ENCODE measurements around the gene PHGDH. TPM values are rescaled to one million over a fixed set of nuclear protein-coding genes. Genes with fewer than 3 reads are reported as not detected.

The PHGDH gene
- polyA plus RNA-seq, 4 donors = 1.3 to 205 (median 39.2) TPM

- H3K36me3 ChIP-seq (ENCODE audit: control insufficient read depth in 3 of 3, insufficient read depth in 2 of 3, low read depth in 1 of 3, low read length in 3 of 3) = peaks cover 0 to 69% (median 1%) of the 10 kb centered on the region in 3 donors
- no peak overlapping the region for H3K4me3 ChIP-seq (ENCODE audit: low read depth in 1 of 3, low read length in 3 of 3)
- WGBS, 3 donors = 22 to 34% (median 28%) methylated on average over 17 of the region's 17 CpGs
- peaks cover 0 to 24% (median 0%) of the 10 kb centered on the region in 3 donors for H3K4me1 ChIP-seq (ENCODE audit: control insufficient read depth in 3 of 3, insufficient read depth in 2 of 3, low read depth in 1 of 3, low read length in 2 of 3)
- DNase-seq = peak; percentile 85 to 91
- peak overlapping the region in 1 of 3 donors; percentile 48 for H3K27ac ChIP-seq (ENCODE audit: low read depth in 1 of 3, low read length in 2 of 3)
- no peaks in the 10 kb centered on the region for H3K9me3 ChIP-seq (ENCODE audit: control insufficient read depth in 2 of 2, insufficient read depth in 1 of 2, low read depth in 1 of 2, low read length in 1 of 2)
- no peak for FAIRE-seq
- no peaks in the 10 kb centered on the region for H3K27me3 ChIP-seq (ENCODE audit: control insufficient read depth in 3 of 3, insufficient read depth in 3 of 3, low read length in 3 of 3)
Observed at GRCh38 chr1:119743776-119744597, 32.3 kb downstream of the PHGDH start.

GRCh38 chr1:119744598-119744942 lies 32.8 kb downstream of the PHGDH start:
- no peak for DNase-seq
- WGBS, 3 donors = 58 to 90% (median 88%) methylated on average over 1 of the region's 1 CpG
- Histone ChIP-seq H3K4me1 (ENCODE audit: control insufficient read depth in 3 of 3, insufficient read depth in 2 of 3, low read depth in 1 of 3, low read length in 2 of 3) (peaks cover 0 to 24% (median 0%) of the 10 kb centered on the region in 3 donors), H3K27me3 (ENCODE audit: control insufficient read depth in 3 of 3, insufficient read depth in 3 of 3, low read length in 3 of 3) (no peaks in the 10 kb centered on the region), H3K27ac (ENCODE audit: low read depth in 1 of 3, low read length in 2 of 3) (no peak overlapping the region), H3K9me3 (ENCODE audit: control insufficient read depth in 2 of 2, insufficient read depth in 1 of 2, low read depth in 1 of 2, low read length in 1 of 2) (no peaks in the 10 kb centered on the region), H3K36me3 (ENCODE audit: control insufficient read depth in 3 of 3, insufficient read depth in 2 of 3, low read depth in 1 of 3, low read length in 3 of 3) (peaks cover 0 to 67% (median 1%) of the 10 kb centered on the region in 3 donors), H3K4me3 (ENCODE audit: low read depth in 1 of 3, low read length in 3 of 3) (no peak overlapping the region)
- no peak for FAIRE-seq

- WGBS, 3 donors = 57 to 79% (median 78%) methylated on average over 1 of the region's 1 CpG
- Histone ChIP-seq H3K27ac (ENCODE audit: low read depth in 1 of 3, low read length in 2 of 3) (no peak overlapping the region), H3K27me3 (ENCODE audit: control insufficient read depth in 3 of 3, insufficient read depth in 3 of 3, low read length in 3 of 3) (no peaks in the 10 kb centered on the region), H3K4me1 (ENCODE audit: control insufficient read depth in 3 of 3, insufficient read depth in 2 of 3, low read depth in 1 of 3, low read length in 2 of 3) (peaks cover 0 to 24% (median 0%) of the 10 kb centered on the region in 3 donors), H3K36me3 (ENCODE audit: control insufficient read depth in 3 of 3, insufficient read depth in 2 of 3, low read depth in 1 of 3, low read length in 3 of 3) (peaks cover 0 to 63% (median 1%) of the 10 kb centered on the region in 3 donors), H3K9me3 (ENCODE audit: control insufficient read depth in 2 of 2, insufficient read depth in 1 of 2, low read depth in 1 of 2, low read length in 1 of 2) (no peaks in the 10 kb centered on the region), H3K4me3 (ENCODE audit: low read depth in 1 of 3, low read length in 3 of 3) (no peak overlapping the region)
- FAIRE-seq (no peak), DNase-seq (no peak)
Observed at GRCh38 chr1:119745034-119745433, 33.3 kb downstream of the PHGDH start.

GRCh38 chr1:119747451-119747850 lies 35.7 kb downstream of the PHGDH start:
- Histone ChIP-seq H3K4me3 (ENCODE audit: low read depth in 1 of 3, low read length in 3 of 3) (no peak overlapping the region), H3K27ac (ENCODE audit: low read depth in 1 of 3, low read length in 2 of 3) (no peak overlapping the region), H3K9me3 (ENCODE audit: control insufficient read depth in 2 of 2, insufficient read depth in 1 of 2, low read depth in 1 of 2, low read length in 1 of 2) (no peaks in the 10 kb centered on the region), H3K4me1 (ENCODE audit: control insufficient read depth in 3 of 3, insufficient read depth in 2 of 3, low read depth in 1 of 3, low read length in 2 of 3) (peaks cover 0 to 23% (median 0%) of the 10 kb centered on the region in 3 donors), H3K36me3 (ENCODE audit: control insufficient read depth in 3 of 3, insufficient read depth in 2 of 3, low read depth in 1 of 3, low read length in 3 of 3) (peaks cover 0 to 45% (median 3%) of the 10 kb centered on the region in 3 donors), H3K27me3 (ENCODE audit: control insufficient read depth in 3 of 3, insufficient read depth in 3 of 3, low read length in 3 of 3) (no peaks in the 10 kb centered on the region)
- DNase-seq = no peak
- no peak for FAIRE-seq
- WGBS, 3 donors = 78 to 80% (median 79%) methylated on average over 3 of the region's 3 CpGs

GRCh38 chr1:119748040-119748439 lies 36.3 kb downstream of the PHGDH start:
- Histone ChIP-seq H3K4me3 (ENCODE audit: low read depth in 1 of 3, low read length in 3 of 3) (no peak overlapping the region), H3K9me3 (ENCODE audit: control insufficient read depth in 2 of 2, insufficient read depth in 1 of 2, low read depth in 1 of 2, low read length in 1 of 2) (no peaks in the 10 kb centered on the region), H3K27ac (ENCODE audit: low read depth in 1 of 3, low read length in 2 of 3) (no peak overlapping the region), H3K4me1 (ENCODE audit: control insufficient read depth in 3 of 3, insufficient read depth in 2 of 3, low read depth in 1 of 3, low read length in 2 of 3) (peaks cover 0 to 18% (median 0%) of the 10 kb centered on the region in 3 donors), H3K36me3 (ENCODE audit: control insufficient read depth in 3 of 3, insufficient read depth in 2 of 3, low read depth in 1 of 3, low read length in 3 of 3) (peaks cover 0 to 40% (median 3%) of the 10 kb centered on the region in 3 donors), H3K27me3 (ENCODE audit: control insufficient read depth in 3 of 3, insufficient read depth in 3 of 3, low read length in 3 of 3) (no peaks in the 10 kb centered on the region)
- DNase-seq = no peak
- 55 to 66% (median 62%) methylated on average over 4 of the region's 4 CpGs for WGBS, 3 donors
- FAIRE-seq = no peak

- DNase-seq (no peak), FAIRE-seq (no peak)
- 71 to 80% (median 74%) methylated on average over 4 of the region's 4 CpGs for WGBS, 3 donors
- Histone ChIP-seq H3K36me3 (ENCODE audit: control insufficient read depth in 3 of 3, insufficient read depth in 2 of 3, low read depth in 1 of 3, low read length in 3 of 3) (peaks cover 0 to 36% (median 8%) of the 10 kb centered on the region in 3 donors), H3K4me3 (ENCODE audit: low read depth in 1 of 3, low read length in 3 of 3) (no peak overlapping the region), H3K9me3 (ENCODE audit: control insufficient read depth in 2 of 2, insufficient read depth in 1 of 2, low read depth in 1 of 2, low read length in 1 of 2) (no peaks in the 10 kb centered on the region), H3K4me1 (ENCODE audit: control insufficient read depth in 3 of 3, insufficient read depth in 2 of 3, low read depth in 1 of 3, low read length in 2 of 3) (no peaks in the 10 kb centered on the region), H3K27me3 (ENCODE audit: control insufficient read depth in 3 of 3, insufficient read depth in 3 of 3, low read length in 3 of 3) (no peaks in the 10 kb centered on the region), H3K27ac (ENCODE audit: low read depth in 1 of 3, low read length in 2 of 3) (no peak overlapping the region)
Observed at GRCh38 chr1:119752592-119752991, 40.9 kb downstream of the PHGDH start.

- FAIRE-seq = no peak
- H3K27ac ChIP-seq (ENCODE audit: low read depth in 1 of 3, low read length in 2 of 3) = no peak overlapping the region
- no peaks in the 10 kb centered on the region for H3K9me3 ChIP-seq (ENCODE audit: control insufficient read depth in 2 of 2, insufficient read depth in 1 of 2, low read depth in 1 of 2, low read length in 1 of 2)
- DNase-seq = no peak
- H3K36me3 ChIP-seq (ENCODE audit: control insufficient read depth in 3 of 3, insufficient read depth in 2 of 3, low read depth in 1 of 3, low read length in 3 of 3) = peaks cover 0 to 35% (median 5%) of the 10 kb centered on the region in 3 donors
- WGBS, 3 donors = 54 to 65% (median 64%) methylated on average over 3 of the region's 3 CpGs
- H3K27me3 ChIP-seq (ENCODE audit: control insufficient read depth in 3 of 3, insufficient read depth in 3 of 3, low read length in 3 of 3) = no peaks in the 10 kb centered on the region
- no peaks in the 10 kb centered on the region for H3K4me1 ChIP-seq (ENCODE audit: control insufficient read depth in 3 of 3, insufficient read depth in 2 of 3, low read depth in 1 of 3, low read length in 2 of 3)
- H3K4me3 ChIP-seq (ENCODE audit: low read depth in 1 of 3, low read length in 3 of 3) = no peak overlapping the region
Observed at GRCh38 chr1:119758584-119758983, 46.9 kb downstream of the PHGDH start.

- H3K36me3 ChIP-seq (ENCODE audit: control insufficient read depth in 3 of 3, insufficient read depth in 2 of 3, low read depth in 1 of 3, low read length in 3 of 3) = peaks cover 0 to 24% (median 0%) of the 10 kb centered on the region in 3 donors
- H3K9me3 ChIP-seq (ENCODE audit: control insufficient read depth in 2 of 2, insufficient read depth in 1 of 2, low read depth in 1 of 2, low read length in 1 of 2) = no peaks in the 10 kb centered on the region
- no peak overlapping the region for H3K4me3 ChIP-seq (ENCODE audit: low read depth in 1 of 3, low read length in 3 of 3)
- 60 to 85% (median 80%) methylated on average over 1 of the region's 1 CpG for WGBS, 3 donors
- peaks cover 0 to 11% (median 0%) of the 10 kb centered on the region in 3 donors for H3K4me1 ChIP-seq (ENCODE audit: control insufficient read depth in 3 of 3, insufficient read depth in 2 of 3, low read depth in 1 of 3, low read length in 2 of 3)
- H3K27ac ChIP-seq (ENCODE audit: low read depth in 1 of 3, low read length in 2 of 3) = no peak overlapping the region
- no peak for DNase-seq
- H3K27me3 ChIP-seq (ENCODE audit: control insufficient read depth in 3 of 3, insufficient read depth in 3 of 3, low read length in 3 of 3) = no peaks in the 10 kb centered on the region
- no peak for FAIRE-seq
Observed at GRCh38 chr1:119762409-119762808, 50.7 kb downstream of the PHGDH start.

All from small intestine (tissue), 7 donors.